HepG2 (cell line): ENCODE results near the gene SLC9A4. TPM values are rescaled to one million over a fixed set of nuclear protein-coding genes. Genes with fewer than 3 reads are reported as not detected.

Experiments
- ATAC-seq: fragments of 200-7000 bp; cut with Tn5 transposase; 3 replicates; pipeline ENCODE4 v1.9.1; 2020; ENCODE audit warnings: mild to moderate bottlenecking, moderate library complexity
- BruUV-seq: library from RNA; stranded (reverse); fragments of 400-500 nt; replicated peaks from 2 replicates; lab custom pipeline; 2021; lab: Mats Ljungman, UMichigan
- CTCF ChIA-PET: fragments of 300-600 bp; formaldehyde crosslinking; extraction: SDS; loops from one replicate; lab custom pipeline; 2021; ENCODE audit warnings: low total read pairs, inconsistent platforms, low intra/inter-chr PET ratio; lab: Yijun Ruan, JAX
- POLR2A ChIA-PET: fragments of 350-600 bp; sonication (Branson Sonifier 250); formaldehyde crosslinking; loops from one replicate; lab custom pipeline; 2020; ENCODE audit warnings: antibody characterized with exemption, inconsistent platforms; lab: Yijun Ruan, JAX
- DNase-seq: peaks from one replicate; pipeline ENCODE4 v3.0.0-alpha.2; 2015; ENCODE audit warnings: low spot score
- FAIRE-seq: peaks from 3 replicates; lab custom pipeline; 2011; peaks lifted over from hg19 to GRCh38; lab: Jason Lieb, UNC
- H2AFZ ChIP-seq: one replicate; pipeline ENCODE4 v1.6.1; 2011; ENCODE audit warnings: low read length, inconsistent platforms
- H3K27ac ChIP-seq: fragments of 300-600 bp; 3 replicates; pipeline ENCODE4 v1.8.0; 2011; ENCODE audit warnings: mixed run types, mild to moderate bottlenecking, mixed read lengths, low read length, inconsistent platforms; ENCODE audit not compliant: insufficient read depth; ENCODE audit errors: extremely low read length
- H3K27me3 ChIP-seq, 2 experiments: fragments of 200-600 bp in 1 of 2; 2 replicates in 1 of 2; 3 replicates in 1 of 2; pipeline versions ENCODE4 v1.6.0 to v1.8.0; 2011; ENCODE audit warnings: low read length in 2 of 2, mild to moderate bottlenecking in 2 of 2, moderate library complexity in 2 of 2, inconsistent platforms in 1 of 2; ENCODE audit not compliant: insufficient read depth in 2 of 2, control insufficient read depth in 1 of 2
- H3K36me3 ChIP-seq, 2 experiments: fragments of 200-600 bp in 1 of 2; replicated peaks in 1 of 2; 2 replicates in 1 of 2; 3 replicates in 1 of 2; pipeline versions ENCODE4 v1.5.1 to v1.8.0; 2011; ENCODE audit warnings: low read length in 2 of 2, inconsistent platforms in 1 of 2; ENCODE audit not compliant: insufficient read depth in 2 of 2, control insufficient read depth in 1 of 2
- H3K4me1 ChIP-seq: 2 replicates; pipeline ENCODE4 v1.5.1; 2012; ENCODE audit warnings: low read length, inconsistent platforms; ENCODE audit not compliant: insufficient read depth
- H3K4me2 ChIP-seq: 2 replicates; pipeline ENCODE4 v1.6.0; 2011; ENCODE audit warnings: low read depth, low read length, inconsistent platforms
- H3K4me3 ChIP-seq, 3 experiments: fragments of 200-600 bp in 1 of 3; sonication (generic), shearing (Covaris generic) in 1 of 3; replicated peaks in 1 of 3; 2 replicates each; pipeline ENCODE4 v1.5.1; 2011 to 2016; ENCODE audit warnings: low read length in 3 of 3, inconsistent platforms in 2 of 3, low read depth in 2 of 3, mild to moderate bottlenecking in 2 of 3, control low read depth in 1 of 3, mixed read lengths in 1 of 3; ENCODE audit not compliant: insufficient read depth in 1 of 3
- H3K79me2 ChIP-seq: one replicate; pipeline ENCODE4 v1.6.1; 2011; ENCODE audit warnings: low read length, inconsistent platforms; ENCODE audit not compliant: insufficient read depth
- H3K9ac ChIP-seq: 2 replicates; pipeline ENCODE4 v1.6.0; 2011; ENCODE audit warnings: mild to moderate bottlenecking, low read depth, low read length, inconsistent platforms; ENCODE audit not compliant: insufficient read depth
- H3K9me3 ChIP-seq: 2 replicates; pipeline ENCODE4 v1.5.1; 2012; ENCODE audit warnings: mild to moderate bottlenecking, low read length
- H4K20me1 ChIP-seq: 2 replicates; pipeline ENCODE4 v1.6.0; 2011; ENCODE audit warnings: inconsistent platforms, mild to moderate bottlenecking, low read length, moderate library complexity; ENCODE audit not compliant: insufficient read depth
- ARID3A ChIP-seq: IDR thresholded peaks from 2 replicates; pipeline ENCODE4 v1.6.1; 2012; ENCODE audit warnings: low read depth, low read length, improper control_type of control experiment
- CREB3 ChIP-seq: sonication (generic); formaldehyde crosslinking; IDR thresholded peaks from 2 replicates; pipeline ENCODE4 v1.5.0; 2020; ENCODE audit warnings: missing genetic modification reagents
- FOXJ3 ChIP-seq: sonication (generic); formaldehyde crosslinking; IDR thresholded peaks from 2 replicates; pipeline ENCODE4 v1.4.0; 2020; ENCODE audit warnings: missing genetic modification reagents, mild to moderate bottlenecking, borderline replicate concordance
- FOXM1 ChIP-seq: sonication (generic); formaldehyde crosslinking; IDR thresholded peaks from 2 replicates; pipeline ENCODE4 v1.5.0; 2020; ENCODE audit warnings: missing genetic modification reagents
- HBP1 ChIP-seq: IDR thresholded peaks from 2 replicates; pipeline ENCODE4 v1.6.1; 2016; ENCODE audit warnings: low read depth, control low read depth
- HDAC6 ChIP-seq: fragments of 200-600 bp; sonication (generic); IDR thresholded peaks from 2 replicates; pipeline ENCODE4 v1.7.0; 2017; ENCODE audit warnings: mild to moderate bottlenecking, antibody characterized with exemption, low read length, low read depth
- HNRNPLL ChIP-seq: fragments of 200-400 bp; formaldehyde crosslinking; IDR thresholded peaks from 2 replicates; pipeline ENCODE4 v1.6.1; 2017; ENCODE audit warnings: mild to moderate bottlenecking, low read depth, low read length; ENCODE audit not compliant: poor library complexity, severe bottlenecking
- JDP2 ChIP-seq: sonication (generic); formaldehyde crosslinking; IDR thresholded peaks from 2 replicates; pipeline ENCODE4 v1.8.1; 2022; ENCODE audit warnings: missing genetic modification reagents, borderline replicate concordance
- NBN ChIP-seq: fragments of 450-650 bp; conservative IDR thresholded peaks from 2 replicates; pipeline ENCODE4 v1.6.1; 2017
- PPARG ChIP-seq: conservative IDR thresholded peaks from 2 replicates; pipeline ENCODE4 v1.6.1; 2016; ENCODE audit warnings: missing biosample characterization, missing genetic modification reagents
- RAD21 ChIP-seq: fragments of 450-650 bp; formaldehyde crosslinking; IDR thresholded peaks from 2 replicates; pipeline ENCODE4 v1.5.0; 2020; ENCODE audit warnings: mild to moderate bottlenecking
- RNF2 ChIP-seq: fragments of 450-650 bp; conservative IDR thresholded peaks from 2 replicates; pipeline ENCODE4 v1.6.1; 2016; ENCODE audit warnings: low read depth
- SMC3 ChIP-seq: IDR thresholded peaks from 2 replicates; pipeline ENCODE4 v1.6.1; 2011; ENCODE audit warnings: low read length, improper control_type of control experiment
- SYNCRIP ChIP-seq: fragments of 200-400 bp; formaldehyde crosslinking; IDR thresholded peaks from 2 replicates; pipeline ENCODE4 v1.6.1; 2018; ENCODE audit warnings: mild to moderate bottlenecking, low read depth, low read length; ENCODE audit not compliant: insufficient read depth
- ZBTB25 ChIP-seq: IDR thresholded peaks from 2 replicates; pipeline ENCODE4 v1.6.1; 2018; ENCODE audit warnings: missing genetic modification reagents
- ZFP90 ChIP-seq: sonication (generic); formaldehyde crosslinking; IDR thresholded peaks from 2 replicates; pipeline ENCODE4 v1.8.0; 2022; ENCODE audit warnings: missing genetic modification reagents, mild to moderate bottlenecking, inconsistent platforms, borderline replicate concordance
- ZNF362 ChIP-seq: sonication (generic); formaldehyde crosslinking; IDR thresholded peaks from 2 replicates; pipeline ENCODE4 v1.4.0; 2020; ENCODE audit warnings: missing genetic modification reagents, mild to moderate bottlenecking, borderline replicate concordance
- ZNF383 ChIP-seq: sonication (generic); formaldehyde crosslinking; IDR thresholded peaks from 2 replicates; pipeline ENCODE4 v1.4.0; 2020; ENCODE audit warnings: missing genetic modification reagents, mild to moderate bottlenecking, borderline replicate concordance
- WGBS: methylation state at CpG from one replicate; pipeline ENCODE4 v1.1.6; 2017; ENCODE audit warnings: low lambda C conversion rate; 5-methylcytosine and 5-hydroxymethylcytosine counted together
- in situ Hi-C: cut with HindIII; loops from 2 replicates; pipeline ENCODE4 v1.10.0; 2017; ENCODE audit warnings: low pct_unique_long_range_greater_than_20kb; ENCODE audit not compliant: extremely low pct_ligation_motif_present
- intact Hi-C: fragments of 100-400 bp; cut with micrococcal nuclease; formaldehyde crosslinking; loops from one replicate; pipeline ENCODE4 v1.10.0; 2022; ENCODE audit not compliant: unreplicated experiment
- polyA plus RNA-seq, 8 experiments: library from polyadenylated mRNA; depleted of rRNA in 3 of 8; stranded (reverse) in 7 of 8; unstranded in 1 of 8; fragments of >200 nt; fragmentation: Illumina TruSeq in 4 of 8; extraction: Trizol in 4 of 8; gene quantifications; 2 replicates each; pipeline versions ENCODE4 v1.2.1 to v1.2.3, GENCODE V29; 2011 to 2016; ENCODE audit warnings: low read depth in 4 of 8, missing spikeins in 1 of 8, mixed read lengths in 1 of 8; ENCODE audit not compliant: insufficient read depth in 1 of 8
- total RNA-seq, 5 experiments: library from RNA; depleted of rRNA; stranded (reverse); fragments of >200 nt; fragmentation: Illumina TruSeq; extraction: Trizol; gene quantifications; 2 replicates each; pipeline ENCODE4 v1.2.3, GENCODE V29; 2016; ENCODE audit warnings: low read depth in 1 of 5

SLC9A4 gene
- total and polyA plus RNA-seq, 2 of the 13 experiments (the other 11 are each of a cell fraction or from before 2014, with no cell fraction given) = not detected

GRCh38 chr2:102518170-102518569 is 45.1 kb downstream of the SLC9A4 start (continued):
- no peak for TF ChIP-seq ZNF362 (CRISPR knock-in tag)
- no peak for TF ChIP-seq ZNF383
- no peak for TF ChIP-seq ZBTB25 (CRISPR knock-in tag)
- TF ChIP-seq ZFP90 (CRISPR knock-in tag) = no peak
- TF ChIP-seq RNF2 = no peak
- no peak for TF ChIP-seq HBP1 (CRISPR knock-in tag)
- no peak for TF ChIP-seq HDAC6
- TF ChIP-seq, all 625 proteins: peak for 0

- DNase-seq (peak; percentile 56), ATAC-seq (peak; percentile 92), FAIRE-seq (peak; percentile 82)
- H3K27ac ChIP-seq = no peak overlapping the region
- H3K79me2 ChIP-seq = no peaks in the 10 kb centered on the region
- WGBS = 0% methylated on average over 2 of the region's 2 CpGs
- no peaks in the 10 kb centered on the region for H3K9me3 ChIP-seq
- H3K4me2 ChIP-seq = no peak overlapping the region
- CTCF ChIA-PET = interaction anchor here (1.4 to 4.1 kb wide), 2 partner anchors 96 to 286 kb away, joined by 7 to 19 read pairs; no protein-coding TSS in a partner anchor
- in situ Hi-C loops (no loop called here), intact Hi-C loops (loop anchor here (1.0 to 5.0 kb wide), 3 partner anchors 96 to 282 kb away; no protein-coding TSS in a partner anchor)
- H3K9ac ChIP-seq = no peak overlapping the region
- no peaks in the 10 kb centered on the region; a peak in 1 of 5 replicates for H3K27me3 ChIP-seq
- H2AFZ ChIP-seq = no peak overlapping the region
- H3K36me3 ChIP-seq = no peaks in the 10 kb centered on the region
- no peak overlapping the region for H3K4me3 ChIP-seq
- H4K20me1 ChIP-seq = no peaks in the 10 kb centered on the region
- peaks cover 16% of the 10 kb centered on the region for H3K4me1 ChIP-seq
- BruUV-seq = no TSS peak
- POLR2A ChIA-PET = no interaction called here
- TF ChIP-seq SYNCRIP (no peak), JDP2 (CRISPR knock-in tag) (no peak), FOXJ3 (no peak), PPARG (CRISPR knock-in tag) (no peak), RAD21 (CRISPR knock-in tag) (peak; percentile 63), ZFP90 (CRISPR knock-in tag) (no peak), FOXM1 (CRISPR knock-in tag) (no peak), NBN (no peak), HNRNPLL (no peak), CREB3 (CRISPR knock-in tag) (no peak), ARID3A (no peak), SMC3 (peak; percentile 55)
Measured at GRCh38 chr2:102520009-102520408, 47.0 kb downstream of the SLC9A4 start.
